ENCODE results near the gene WDR87.
A peak's percentile ranks its signal among the peaks of the same experiment; 100 is the strongest.
"Not testable (repeated sequence)": the region's sequence is repeated elsewhere in the genome, so short reads cannot be mapped to it uniquely, and the experiment has no call there.

WDR87 gene

GRCh38 chr19:37886571-37886970 is 19.8 kb downstream of the WDR87 start:
- DNase-seq (ENCODE audit: low read depth in 1 of 2, low spot score in 1 of 2), result no peak

- no peak for DNase-seq (ENCODE audit: low read depth in 1 of 2, low spot score in 1 of 2)
Observed at GRCh38 chr19:37885392-37885791, 21.0 kb downstream of the WDR87 start.

GRCh38 chr19:37877147-37877546 is 29.2 kb downstream of the WDR87 start:
- no peak for DNase-seq (ENCODE audit: low read depth in 1 of 2, low spot score in 1 of 2)

GRCh38 chr19:37876032-37876431 is 30.4 kb downstream of the WDR87 start:
- no peak for DNase-seq (ENCODE audit: low read depth in 1 of 2, low spot score in 1 of 2)

- no peak for DNase-seq (ENCODE audit: low read depth in 1 of 2, low spot score in 1 of 2)
Observed at GRCh38 chr19:37874784-37875183, 31.6 kb downstream of the WDR87 start.

GRCh38 chr19:37872383-37872782 is 34.0 kb downstream of the WDR87 start:
- no peak for DNase-seq (ENCODE audit: low read depth in 1 of 2, low spot score in 1 of 2)

GRCh38 chr19:37869766-37870340 is 36.5 kb downstream of the WDR87 start:
- DNase-seq (ENCODE audit: low read depth in 1 of 2, low spot score in 1 of 2), result no peak

- DNase-seq (ENCODE audit: low read depth in 1 of 2, low spot score in 1 of 2), result no peak
Observed at GRCh38 chr19:37867831-37868230, 38.6 kb downstream of the WDR87 start.

GRCh38 chr19:37865930-37866329 is 40.5 kb downstream of the WDR87 start:
- not testable (repeated sequence) for DNase-seq (ENCODE audit: low read depth in 1 of 2, low spot score in 1 of 2)

GRCh38 chr19:37864501-37864900 is 41.9 kb downstream of the WDR87 start:
- no peak for DNase-seq (ENCODE audit: low read depth in 1 of 2, low spot score in 1 of 2)

- DNase-seq (ENCODE audit: low read depth in 1 of 2, low spot score in 1 of 2), result peak in 1 of 2 donors; percentile 19
Observed at GRCh38 chr19:37855098-37855497, 51.3 kb downstream of the WDR87 start.

- no peak for DNase-seq (ENCODE audit: low read depth in 1 of 2, low spot score in 1 of 2)
Observed at GRCh38 chr19:37845932-37846331, 60.5 kb downstream of the WDR87 start.

All from activated CD4-positive, alpha-beta T cell treated with anti-CD3 and anti-CD28 coated beads, Interleukin-2, amount 50 U/mL, for 24 hours (primary cell).